HL-60 (cell line): ENCODE results near the gene KPTN.

ENCODE experiments used
- POLR2AphosphoS5 ChIP-seq: IDR thresholded peaks from 2 replicates; pipeline ENCODE4 v1.6.1; 2012; ENCODE audit warnings: low read depth
- TF ChIP-seq, protein P1 (sequence below): IDR thresholded peaks from 2 replicates; pipeline ENCODE4 v1.6.1; 2012; ENCODE audit warnings: low read depth; ENCODE audit not compliant: insufficient replicate concordance

DNA sequence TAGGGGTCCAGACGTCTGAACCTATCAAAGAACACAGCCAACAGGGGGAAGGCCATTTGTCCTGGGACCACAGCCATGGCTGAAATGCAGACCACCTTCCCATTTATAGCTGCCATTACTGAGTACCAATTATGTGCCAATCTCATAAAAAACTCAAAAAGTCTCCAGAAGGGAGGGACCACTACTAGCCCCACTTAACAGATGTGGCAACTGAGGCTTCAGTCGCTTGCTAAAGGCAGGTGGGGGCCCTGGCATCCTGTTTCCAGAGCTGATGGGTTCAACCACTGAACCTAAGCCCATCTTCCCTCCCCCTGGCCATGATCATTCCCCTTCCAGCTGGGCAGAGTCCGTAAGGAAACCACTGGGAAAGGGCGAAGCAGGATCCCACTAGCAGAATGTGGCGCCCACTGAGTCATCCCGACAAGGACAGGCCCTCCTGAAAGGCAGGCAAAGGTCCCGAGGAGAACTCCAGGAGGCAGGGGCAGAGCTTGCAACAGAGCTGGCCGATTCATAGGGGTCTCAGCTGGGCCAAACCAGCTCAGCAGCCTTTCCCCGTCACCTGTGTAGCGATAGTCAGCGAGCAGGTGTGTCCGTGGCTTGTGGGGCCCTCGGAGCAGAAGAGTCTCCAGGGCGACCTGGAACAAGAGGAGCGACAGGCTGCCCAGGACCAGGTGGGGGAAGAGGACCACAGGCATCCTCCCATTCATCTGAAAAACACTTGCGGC lies 45.2 kb upstream of the KPTN start:
- TF ChIP-seq POLR2AphosphoS5: no peak
- TF ChIP-seq, protein P1, sequence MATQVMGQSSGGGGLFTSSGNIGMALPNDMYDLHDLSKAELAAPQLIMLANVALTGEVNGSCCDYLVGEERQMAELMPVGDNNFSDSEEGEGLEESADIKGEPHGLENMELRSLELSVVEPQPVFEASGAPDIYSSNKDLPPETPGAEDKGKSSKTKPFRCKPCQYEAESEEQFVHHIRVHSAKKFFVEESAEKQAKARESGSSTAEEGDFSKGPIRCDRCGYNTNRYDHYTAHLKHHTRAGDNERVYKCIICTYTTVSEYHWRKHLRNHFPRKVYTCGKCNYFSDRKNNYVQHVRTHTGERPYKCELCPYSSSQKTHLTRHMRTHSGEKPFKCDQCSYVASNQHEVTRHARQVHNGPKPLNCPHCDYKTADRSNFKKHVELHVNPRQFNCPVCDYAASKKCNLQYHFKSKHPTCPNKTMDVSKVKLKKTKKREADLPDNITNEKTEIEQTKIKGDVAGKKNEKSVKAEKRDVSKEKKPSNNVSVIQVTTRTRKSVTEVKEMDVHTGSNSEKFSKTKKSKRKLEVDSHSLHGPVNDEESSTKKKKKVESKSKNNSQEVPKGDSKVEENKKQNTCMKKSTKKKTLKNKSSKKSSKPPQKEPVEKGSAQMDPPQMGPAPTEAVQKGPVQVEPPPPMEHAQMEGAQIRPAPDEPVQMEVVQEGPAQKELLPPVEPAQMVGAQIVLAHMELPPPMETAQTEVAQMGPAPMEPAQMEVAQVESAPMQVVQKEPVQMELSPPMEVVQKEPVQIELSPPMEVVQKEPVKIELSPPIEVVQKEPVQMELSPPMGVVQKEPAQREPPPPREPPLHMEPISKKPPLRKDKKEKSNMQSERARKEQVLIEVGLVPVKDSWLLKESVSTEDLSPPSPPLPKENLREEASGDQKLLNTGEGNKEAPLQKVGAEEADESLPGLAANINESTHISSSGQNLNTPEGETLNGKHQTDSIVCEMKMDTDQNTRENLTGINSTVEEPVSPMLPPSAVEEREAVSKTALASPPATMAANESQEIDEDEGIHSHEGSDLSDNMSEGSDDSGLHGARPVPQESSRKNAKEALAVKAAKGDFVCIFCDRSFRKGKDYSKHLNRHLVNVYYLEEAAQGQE: no peak
